ENCODE results near the gene FAM9A. TPM values are rescaled to one million over a fixed set of nuclear protein-coding genes. Genes with fewer than 3 reads are reported as not detected.

Gene FAM9A
- not detected in 2 replicates for total RNA-seq

DNA sequence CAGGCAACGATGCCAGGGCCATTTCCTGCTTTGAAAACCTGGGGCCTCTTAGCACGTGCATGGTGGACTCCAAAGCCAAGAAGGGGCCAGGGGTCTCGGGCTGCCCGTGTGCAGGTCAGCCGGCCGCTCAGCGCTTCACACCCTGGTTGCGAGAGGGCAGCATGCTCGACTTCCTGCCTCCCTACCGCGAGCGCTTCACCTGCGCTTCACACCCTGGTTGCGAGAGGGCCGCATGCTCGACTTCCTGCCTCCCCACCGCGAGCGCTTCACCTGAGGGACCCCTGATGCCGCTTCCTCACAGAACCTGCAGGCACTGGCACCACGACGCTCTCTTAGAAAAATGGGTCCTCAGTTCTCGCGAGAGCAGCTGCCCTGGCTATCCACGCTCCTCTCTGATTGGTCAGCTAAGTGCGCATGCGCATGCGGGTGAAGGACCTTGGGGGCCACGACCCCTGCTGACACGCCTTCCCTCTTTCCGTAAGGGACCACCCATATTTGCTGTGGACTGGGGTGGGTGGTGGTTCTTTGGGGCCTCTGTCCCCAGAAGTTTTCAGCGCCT lies at the start of gene FAM9A:
Gene FAM9A (minus strand): TSS at position 343 of the 559 bp plus-strand sequence. CDS start 1,212 bp downstream, outside the sequence.

Other genes with a start within 250 kb of the FAM9A start
- 0.24 and 3.9 TPM in 2 replicates for gene ANOS1, start 69.2 kb downstream of the FAM9A start, total RNA-seq
- gene FAM9B, start 232.7 kb upstream of the FAM9A start, total RNA-seq = 0.88 TPM in 1 of 2 replicates, not detected in the other

All from epithelial cell of alveolus of lung (primary cell).